NT2/D1 (cell line): ENCODE data around the gene PHACTR4.
A peak's percentile ranks its signal among the peaks of the same experiment; 100 is the strongest.

Experiments
- DNase-seq: peaks from one replicate; pipeline ENCODE4 v3.0.0-alpha.2; 2011; ENCODE audit warnings: low read depth, low spot score
- H3K27me3 ChIP-seq: 2 replicates; pipeline ENCODE4 v1.6.0; 2011; ENCODE audit warnings: mild to moderate bottlenecking; ENCODE audit not compliant: insufficient read length, insufficient read depth
- H3K36me3 ChIP-seq: 2 replicates; pipeline ENCODE4 v1.6.1; 2011; ENCODE audit warnings: mild to moderate bottlenecking, low read length, mixed read lengths; ENCODE audit not compliant: insufficient read depth, insufficient read length
- H3K4me1 ChIP-seq: 2 replicates; pipeline ENCODE4 v1.5.1; 2011; ENCODE audit not compliant: insufficient read depth, insufficient read length
- H3K4me3 ChIP-seq: 2 replicates; pipeline ENCODE4 v1.5.1; 2011; ENCODE audit warnings: low read depth; ENCODE audit not compliant: insufficient read length
- H3K9ac ChIP-seq: 2 replicates; pipeline ENCODE4 v1.6.0; 2011; ENCODE audit warnings: low read depth; ENCODE audit not compliant: insufficient read length
- H3K9me3 ChIP-seq: 2 replicates; pipeline ENCODE4 v1.5.1; 2011; ENCODE audit warnings: mild to moderate bottlenecking, low read length; ENCODE audit not compliant: insufficient read depth
- SUZ12 ChIP-seq: IDR thresholded peaks from 2 replicates; pipeline ENCODE4 v1.6.1; 2011; ENCODE audit not compliant: insufficient read length, insufficient read depth; ENCODE audit errors: extremely low read depth
- YY1 ChIP-seq: IDR thresholded peaks from 2 replicates; pipeline ENCODE4 v1.6.1; 2011; ENCODE audit not compliant: insufficient read length, insufficient read depth
- ZNF274 ChIP-seq: IDR thresholded peaks from 2 replicates; pipeline ENCODE4 v1.6.1; 2011; ENCODE audit warnings: mild to moderate bottlenecking, low read depth, low read length

Gene PHACTR4

GRCh38 chr1:28417926-28418637 lies 48.5 kb downstream of the PHACTR4 start:
- Histone ChIP-seq H3K4me1 (peaks cover 4% of the 10 kb centered on the region), H3K9ac (no peak overlapping the region), H3K4me3 (no peak overlapping the region), H3K36me3 (no peaks in the 10 kb centered on the region), H3K27me3 (no peaks in the 10 kb centered on the region), H3K9me3 (no peaks in the 10 kb centered on the region)
- DNase-seq, result no peak
- TF ChIP-seq ZNF274 (no peak), SUZ12 (no peak), YY1 (no peak)

- no peak for TF ChIP-seq SUZ12
- TF ChIP-seq YY1, result no peak
- TF ChIP-seq ZNF274, result no peak
- Histone ChIP-seq H3K9me3 (no peaks in the 10 kb centered on the region), H3K27me3 (no peaks in the 10 kb centered on the region), H3K4me1 (no peaks in the 10 kb centered on the region), H3K4me3 (no peak overlapping the region), H3K9ac (no peak overlapping the region), H3K36me3 (peaks cover 10% of the 10 kb centered on the region)
- no peak for DNase-seq
Measured at GRCh38 chr1:28421744-28422143, 52.2 kb downstream of the PHACTR4 start.

GRCh38 chr1:28426831-28427230 lies 57.3 kb downstream of the PHACTR4 start:
- H3K9me3 ChIP-seq, result no peaks in the 10 kb centered on the region
- TF ChIP-seq YY1, result no peak
- no peak for TF ChIP-seq SUZ12

GRCh38 chr1:28428012-28428411 lies 58.5 kb downstream of the PHACTR4 start:
- Histone ChIP-seq H3K4me1 (no peaks in the 10 kb centered on the region), H3K9me3 (no peaks in the 10 kb centered on the region), H3K27me3 (no peaks in the 10 kb centered on the region), H3K9ac (no peak overlapping the region), H3K36me3 (peaks cover 13% of the 10 kb centered on the region), H3K4me3 (no peak overlapping the region)
- no peak for DNase-seq
- TF ChIP-seq YY1 (no peak), ZNF274 (no peak), SUZ12 (no peak)

More at GRCh38 chr1:28426831-28427230, 57.3 kb downstream of the PHACTR4 start:
- DNase-seq, result no peak
- Histone ChIP-seq H3K4me1 (no peaks in the 10 kb centered on the region), H3K4me3 (no peak overlapping the region), H3K9ac (no peak overlapping the region), H3K27me3 (no peaks in the 10 kb centered on the region), H3K36me3 (peaks cover 13% of the 10 kb centered on the region)

- DNase-seq, result no peak
- Histone ChIP-seq H3K27me3 (no peaks in the 10 kb centered on the region), H3K4me3 (no peak overlapping the region), H3K9me3 (no peaks in the 10 kb centered on the region), H3K4me1 (no peaks in the 10 kb centered on the region), H3K36me3 (peaks cover 7% of the 10 kb centered on the region), H3K9ac (no peak overlapping the region)
- no peak for TF ChIP-seq ZNF274
- TF ChIP-seq YY1, result no peak
- TF ChIP-seq SUZ12, result no peak
Measured at GRCh38 chr1:28428990-28429520, 59.5 kb downstream of the PHACTR4 start.

- H3K9me3 ChIP-seq, result no peaks in the 10 kb centered on the region
- no peak overlapping the region for H3K9ac ChIP-seq
- H3K4me1 ChIP-seq, result peaks cover 4% of the 10 kb centered on the region
- TF ChIP-seq YY1 (no peak), SUZ12 (no peak), ZNF274 (no peak)
- no peak overlapping the region for H3K4me3 ChIP-seq
- peaks cover 3% of the 10 kb centered on the region for H3K36me3 ChIP-seq
- no peaks in the 10 kb centered on the region for H3K27me3 ChIP-seq
- DNase-seq, result no peak
Measured at GRCh38 chr1:28436211-28436769, 66.8 kb downstream of the PHACTR4 start.

GRCh38 chr1:28437264-28437923 lies 67.9 kb downstream of the PHACTR4 start:
- Histone ChIP-seq H3K9ac (no peak overlapping the region), H3K36me3 (peaks cover 3% of the 10 kb centered on the region), H3K9me3 (no peaks in the 10 kb centered on the region), H3K4me3 (no peak overlapping the region), H3K27me3 (no peaks in the 10 kb centered on the region), H3K4me1 (peaks cover 4% of the 10 kb centered on the region)
- DNase-seq, result peak; percentile 8
- TF ChIP-seq YY1 (no peak), ZNF274 (no peak), SUZ12 (no peak)
